ENCODE results near the gene PPP4R1. TPM values are rescaled to one million over a fixed set of nuclear protein-coding genes. Genes with fewer than 3 reads are reported as not detected.

Gene PPP4R1
- total RNA-seq, 2 experiments from 2014 or later, result 35.7 to 40.2 TPM

- Histone ChIP-seq H3K4me1 (ENCODE audit: insufficient read depth, low read length) (no peaks in the 10 kb centered on the region), H3K36me3 (ENCODE audit: insufficient read depth, low read length) (peaks cover 74% of the 10 kb centered on the region), H3K9me3 (ENCODE audit: control insufficient read depth in 1 of 2, insufficient read depth in 1 of 2, low read length in 2 of 2) (peaks cover 0 to 4% of the 10 kb centered on the region in 2 experiments), H3K4me3 (ENCODE audit: low read length) (no peak overlapping the region), H3K27me3 (ENCODE audit: control insufficient read depth in 1 of 2, insufficient read depth in 2 of 2, low read length in 2 of 2) (no peaks in the 10 kb centered on the region), H3K27ac (ENCODE audit: low read depth in 1 of 2, low read length in 2 of 2) (no peak overlapping the region)
- H3K27me3 Mint-ChIP-seq, result no peaks in the 10 kb centered on the region
- H3K4me1 Mint-ChIP-seq (ENCODE audit: low read depth), result no peaks in the 10 kb centered on the region
- DNase-seq, result no peak
- no peak overlapping the region for H3K4me3 Mint-ChIP-seq
- POLR2A ChIA-PET, result no interaction called here
- CTCF ChIA-PET, result no interaction called here
- H3K27ac Mint-ChIP-seq, result no peak overlapping the region
- H3K9me3 Mint-ChIP-seq, result no peaks in the 10 kb centered on the region
- ATAC-seq (ENCODE audit: poor library complexity), result no peak
- intact Hi-C loops (cut with DNase I, micrococcal nuclease), result no loop called here
- H3K36me3 Mint-ChIP-seq (ENCODE audit: low read depth), result peaks cover 93% of the 10 kb centered on the region
- TF ChIP-seq CTCF (IDR thresholded peaks at IDR 0.05), result no peak
These were observed 61.7 kb downstream of the PPP4R1 start for GRCh38 chr18:9552616-9553015.

GRCh38 chr18:9552191-9552590 is 62.2 kb downstream of the PPP4R1 start:
- Mint-ChIP-seq H3K27me3 (no peaks in the 10 kb centered on the region), H3K9me3 (no peaks in the 10 kb centered on the region), H3K36me3 (ENCODE audit: low read depth) (peaks cover 93% of the 10 kb centered on the region), H3K4me3 (no peak overlapping the region), H3K27ac (no peak overlapping the region), H3K4me1 (ENCODE audit: low read depth) (no peaks in the 10 kb centered on the region)
- no peak overlapping the region for H3K27ac ChIP-seq (ENCODE audit: low read depth in 1 of 2, low read length in 2 of 2)
- TF ChIP-seq CTCF (IDR thresholded peaks at IDR 0.05), result no peak
- H3K4me3 ChIP-seq (ENCODE audit: low read length), result no peak overlapping the region
- no peak for ATAC-seq (ENCODE audit: poor library complexity)
- H3K27me3 ChIP-seq (ENCODE audit: control insufficient read depth in 1 of 2, insufficient read depth in 2 of 2, low read length in 2 of 2), result no peaks in the 10 kb centered on the region
- ChIA-PET POLR2A (no interaction called here), CTCF (no interaction called here)
- no peak for DNase-seq
- peaks cover 76% of the 10 kb centered on the region for H3K36me3 ChIP-seq (ENCODE audit: insufficient read depth, low read length)
- no peaks in the 10 kb centered on the region for H3K4me1 ChIP-seq (ENCODE audit: insufficient read depth, low read length)
- peaks cover 0 to 4% of the 10 kb centered on the region in 2 experiments for H3K9me3 ChIP-seq (ENCODE audit: control insufficient read depth in 1 of 2, insufficient read depth in 1 of 2, low read length in 2 of 2)
- intact Hi-C loops (cut with DNase I, micrococcal nuclease), result no loop called here

- DNase-seq, result no peak
- Mint-ChIP-seq H3K27ac (no peak overlapping the region), H3K9me3 (no peaks in the 10 kb centered on the region), H3K27me3 (no peaks in the 10 kb centered on the region), H3K4me1 (ENCODE audit: low read depth) (no peaks in the 10 kb centered on the region), H3K36me3 (ENCODE audit: low read depth) (peaks cover 93% of the 10 kb centered on the region), H3K4me3 (no peak overlapping the region)
- H3K27me3 ChIP-seq (ENCODE audit: control insufficient read depth in 1 of 2, insufficient read depth in 2 of 2, low read length in 2 of 2), result no peaks in the 10 kb centered on the region
- ChIA-PET CTCF (no interaction called here), POLR2A (no interaction called here)
- peaks cover 0 to 4% of the 10 kb centered on the region in 2 experiments for H3K9me3 ChIP-seq (ENCODE audit: control insufficient read depth in 1 of 2, insufficient read depth in 1 of 2, low read length in 2 of 2)
- no peak for TF ChIP-seq CTCF (IDR thresholded peaks at IDR 0.05)
- intact Hi-C loops (cut with DNase I, micrococcal nuclease), result no loop called here
- no peak overlapping the region for H3K4me3 ChIP-seq (ENCODE audit: low read length)
- H3K36me3 ChIP-seq (ENCODE audit: insufficient read depth, low read length), result peaks cover 77% of the 10 kb centered on the region
- ATAC-seq (ENCODE audit: poor library complexity), result no peak
- H3K27ac ChIP-seq (ENCODE audit: low read depth in 1 of 2, low read length in 2 of 2), result no peak overlapping the region
- H3K4me1 ChIP-seq (ENCODE audit: insufficient read depth, low read length), result no peaks in the 10 kb centered on the region
These were observed 63.9 kb downstream of the PPP4R1 start for GRCh38 chr18:9550429-9550828.
